Prostate gland (tissue), 2 donors: ENCODE measurements around the gene FSD1L. TPM values are rescaled to one million over a fixed set of nuclear protein-coding genes. Genes with fewer than 3 reads are reported as not detected.

ENCODE experiments used
- DNase-seq: peaks from one replicate; pipeline ENCODE4 v3.0.0-alpha.2; 2019; ENCODE audit warnings: low spot score
- H3K27ac ChIP-seq, 2 donors: fragments of 200-600 bp; sonication (generic); 2 replicates each; pipeline ENCODE4 v1.5.1; 2017 to 2019
- H3K27me3 ChIP-seq: fragments of 200-600 bp; sonication (generic); replicated peaks from 2 replicates; pipeline ENCODE4 v1.5.1; 2019; ENCODE audit not compliant: insufficient read depth
- H3K36me3 ChIP-seq, 2 donors: fragments of 200-600 bp; sonication (generic); 1 replicate in 1 of 2; 2 replicates in 1 of 2; pipeline versions ENCODE4 v1.5.1 to v1.8.1; 2017 to 2019
- H3K4me1 ChIP-seq: fragments of 200-600 bp; sonication (generic); replicated peaks from 2 replicates; pipeline ENCODE4 v1.5.1; 2019
- H3K4me3 ChIP-seq, 2 donors: fragments of 200-600 bp; sonication (generic); 2 replicates each; pipeline ENCODE4 v1.5.1; 2017 to 2019
- H3K9me3 ChIP-seq: fragments of 200-600 bp; sonication (generic); 2 replicates; pipeline ENCODE4 v1.5.1; 2017
- CTCF ChIP-seq, 4 experiments: fragments of 200-600 bp in 2 of 4; fragments of 450-650 bp in 2 of 4; sonication (generic) in 2 of 4; IDR thresholded peaks; 1 replicate in 3 of 4; 2 replicates in 1 of 4; pipeline ENCODE4 v1.5.1; 2016 to 2019; ENCODE audit warnings: antibody characterized with exemption in 4 of 4, mild to moderate bottlenecking in 2 of 4, moderate library complexity in 2 of 4
- POLR2A ChIP-seq: fragments of 450-650 bp; IDR thresholded peaks from one replicate; pipeline ENCODE4 v1.6.1; 2016; ENCODE audit warnings: antibody characterized with exemption, mild to moderate bottlenecking
- POLR2AphosphoS5 ChIP-seq: sonication (generic); formaldehyde crosslinking; IDR thresholded peaks from one replicate; pipeline ENCODE4 v1.6.1; 2017; ENCODE audit warnings: antibody characterized with exemption
- WGBS: methylation state at CpG from one replicate; pipeline ENCODE4 v1.1.5; 2018; 5-methylcytosine and 5-hydroxymethylcytosine counted together
- intact Hi-C: fragments of 100-400 bp; cut with DNase I; formaldehyde crosslinking; loops from one replicate; pipeline ENCODE4 v1.14.2; 2022
- total RNA-seq, 2 donors: library from RNA; depleted of rRNA; stranded (reverse); fragments of >200 nt; gene quantifications; one replicate each; pipeline ENCODE4 v1.1.0, GENCODE V29; 2016

Gene FSD1L
- total RNA-seq, 2 donors from 2014 or later, result 1.6 to 4.8 TPM

DNA sequence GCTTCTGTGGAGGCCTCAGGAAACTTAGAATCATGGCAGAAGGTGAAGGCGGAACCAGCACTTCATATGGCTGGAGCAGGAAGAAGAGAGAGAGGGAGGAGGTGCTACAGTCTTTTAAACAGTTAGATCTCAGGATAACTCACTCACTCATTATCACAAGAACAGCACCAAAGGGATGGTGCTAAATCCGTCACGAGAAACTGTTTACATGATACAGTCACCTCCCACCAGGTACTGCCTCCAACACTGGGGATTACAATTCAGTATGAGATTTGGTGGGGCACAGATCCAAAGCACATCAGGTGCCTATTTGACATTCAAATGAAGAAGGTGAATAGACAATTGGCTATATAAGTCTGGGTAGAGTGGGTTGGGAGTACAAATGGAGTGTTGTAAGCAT is 145.3 kb downstream of the FSD1L start:
- Histone ChIP-seq H3K27ac (no peak overlapping the region), H3K36me3 (no peaks in the 10 kb centered on the region), H3K4me1 (no peaks in the 10 kb centered on the region), H3K4me3 (no peak overlapping the region), H3K27me3 (no peaks in the 10 kb centered on the region), H3K9me3 (no peaks in the 10 kb centered on the region)
- DNase-seq, result no peak
- TF ChIP-seq POLR2AphosphoS5 (no peak), CTCF (IDR thresholded peaks at IDR 0.05) (no peak), POLR2A (no peak)
- intact Hi-C loops, result no loop called here
- WGBS, result 86% methylated on average over 3 of the region's 3 CpGs

Other genes starting within 250 kb of the FSD1L start
- gene SLC44A1, start 203.4 kb upstream of the FSD1L start, total RNA-seq, result 10 to 100 TPM; 22.2 to 27.1 TPM
- 10 to 100 TPM; 10.1 to 20.2 TPM for gene FKTN, start 110.1 kb downstream of the FSD1L start, total RNA-seq
- gene TAL2, start 214.4 kb downstream of the FSD1L start, total RNA-seq, result not detected
- gene TMEM38B, start 246.5 kb downstream of the FSD1L start, total RNA-seq, result 10 to 100 TPM; 14.4 to 14.9 TPM